Tibial artery (tissue), 4 donors: ENCODE measurements around the gene TMEM18.

Source experiments
- DNase-seq, 2 donors: peaks; one replicate each; pipeline ENCODE4 v3.0.0-alpha.2; 2019
- H3K27ac ChIP-seq, 2 donors: fragments of 200-600 bp; sonication (generic) in 1 of 2; 1 replicate in 1 of 2; 2 replicates in 1 of 2; pipeline ENCODE4 v1.5.1; 2018 to 2019; ENCODE audit warnings: mild to moderate bottlenecking in 1 of 2
- H3K27me3 ChIP-seq, 2 donors: fragments of 200-600 bp; sonication (generic) in 1 of 2; one replicate each; pipeline versions ENCODE4 v1.5.1 to v1.6.0; 2016 to 2019
- H3K36me3 ChIP-seq, 3 donors: fragments of 200-600 bp; sonication (generic) in 2 of 3; one replicate each; pipeline ENCODE4 v1.5.1; 2016 to 2019; ENCODE audit warnings: mild to moderate bottlenecking in 2 of 3
- H3K4me1 ChIP-seq, 4 donors: fragments of 200-600 bp; sonication (generic) in 2 of 4; 1 replicate in 3 of 4; 2 replicates in 1 of 4; pipeline ENCODE4 v1.5.1; 2016 to 2019
- H3K4me3 ChIP-seq, 2 donors: fragments of 200-600 bp; sonication (generic) in 1 of 2; 1 replicate in 1 of 2; 2 replicates in 1 of 2; pipeline ENCODE4 v1.5.1; 2018 to 2019; ENCODE audit warnings: mild to moderate bottlenecking in 2 of 2
- H3K9me3 ChIP-seq, 3 donors: fragments of 200-600 bp; sonication (generic) in 1 of 3; one replicate each; pipeline ENCODE4 v1.5.1; 2016 to 2019
- intact Hi-C: fragments of 100-400 bp; cut with DNase I; formaldehyde crosslinking; loops from one replicate; pipeline ENCODE4 v1.15.0; 2023; ENCODE audit warnings: low total_unique reads
- TF ChIP-seq, protein P1 (sequence below), 2 experiments: fragments of 200-600 bp in 1 of 2; fragments of 450-650 bp in 1 of 2; IDR thresholded peaks; one replicate each; pipeline ENCODE4 v1.5.1; 2017 to 2019; ENCODE audit warnings: antibody characterized with exemption in 2 of 2, mild to moderate bottlenecking in 1 of 2, moderate library complexity in 1 of 2

Gene TMEM18

GRCh38 chr2:633371-633770 lies 43.8 kb downstream of the TMEM18 start:
- TF ChIP-seq, protein P1, sequence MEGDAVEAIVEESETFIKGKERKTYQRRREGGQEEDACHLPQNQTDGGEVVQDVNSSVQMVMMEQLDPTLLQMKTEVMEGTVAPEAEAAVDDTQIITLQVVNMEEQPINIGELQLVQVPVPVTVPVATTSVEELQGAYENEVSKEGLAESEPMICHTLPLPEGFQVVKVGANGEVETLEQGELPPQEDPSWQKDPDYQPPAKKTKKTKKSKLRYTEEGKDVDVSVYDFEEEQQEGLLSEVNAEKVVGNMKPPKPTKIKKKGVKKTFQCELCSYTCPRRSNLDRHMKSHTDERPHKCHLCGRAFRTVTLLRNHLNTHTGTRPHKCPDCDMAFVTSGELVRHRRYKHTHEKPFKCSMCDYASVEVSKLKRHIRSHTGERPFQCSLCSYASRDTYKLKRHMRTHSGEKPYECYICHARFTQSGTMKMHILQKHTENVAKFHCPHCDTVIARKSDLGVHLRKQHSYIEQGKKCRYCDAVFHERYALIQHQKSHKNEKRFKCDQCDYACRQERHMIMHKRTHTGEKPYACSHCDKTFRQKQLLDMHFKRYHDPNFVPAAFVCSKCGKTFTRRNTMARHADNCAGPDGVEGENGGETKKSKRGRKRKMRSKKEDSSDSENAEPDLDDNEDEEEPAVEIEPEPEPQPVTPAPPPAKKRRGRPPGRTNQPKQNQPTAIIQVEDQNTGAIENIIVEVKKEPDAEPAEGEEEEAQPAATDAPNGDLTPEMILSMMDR (IDR thresholded peaks at IDR 0.05), result no peak
- Histone ChIP-seq H3K27ac (no peak overlapping the region), H3K36me3 (no peaks in the 10 kb centered on the region), H3K4me3 (no peak overlapping the region), H3K4me1 (peaks cover 0 to 8% (median 6%) of the 10 kb centered on the region in 4 donors), H3K27me3 (no peaks in the 10 kb centered on the region), H3K9me3 (no peaks in the 10 kb centered on the region)
- no peak for DNase-seq
- intact Hi-C loops, result loop anchor here (10.0 kb wide), 1 partner anchor 339 kb away; no protein-coding TSS in a partner anchor

- TF ChIP-seq, protein P1 (IDR thresholded peaks at IDR 0.05), result no peak
- Histone ChIP-seq H3K27ac (no peak overlapping the region), H3K36me3 (no peaks in the 10 kb centered on the region), H3K4me3 (no peak overlapping the region), H3K27me3 (no peaks in the 10 kb centered on the region), H3K9me3 (no peaks in the 10 kb centered on the region), H3K4me1 (peaks cover 0 to 8% (median 6%) of the 10 kb centered on the region in 4 donors)
- intact Hi-C loops, result loop anchor here (10.0 kb wide), 1 partner anchor 338 kb away; no protein-coding TSS in a partner anchor
- no peak for DNase-seq
Observed at GRCh38 chr2:632471-632870, 44.7 kb downstream of the TMEM18 start.

DNA sequence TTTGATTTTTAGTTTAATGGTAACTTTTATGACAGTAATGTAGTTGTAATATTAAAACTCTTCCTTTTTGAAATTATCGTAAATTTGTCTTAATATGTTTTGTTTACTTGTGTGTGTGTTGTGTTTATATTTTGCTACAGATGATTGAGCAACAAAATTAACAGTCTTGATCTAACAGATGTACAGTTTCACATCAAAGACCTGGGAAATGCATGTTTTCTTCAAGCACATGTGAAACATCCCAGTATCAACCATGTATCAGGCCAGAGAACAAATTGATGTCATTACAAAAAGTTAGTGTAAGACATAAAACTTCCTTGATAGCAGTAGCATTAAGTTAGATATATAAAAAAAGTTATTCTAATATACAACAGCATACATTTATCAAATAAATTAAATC lies 45.5 kb downstream of the TMEM18 start:
- Histone ChIP-seq H3K4me1 (peaks cover 0 to 3% (median 3%) of the 10 kb centered on the region in 4 donors), H3K9me3 (no peaks in the 10 kb centered on the region), H3K27ac (no peak overlapping the region), H3K27me3 (no peaks in the 10 kb centered on the region), H3K36me3 (no peaks in the 10 kb centered on the region), H3K4me3 (no peak overlapping the region)
- DNase-seq, result no peak
- intact Hi-C loops, result loop anchor here (10.0 kb wide), 1 partner anchor 337 kb away; no protein-coding TSS in a partner anchor
- TF ChIP-seq, protein P1 (IDR thresholded peaks at IDR 0.05), result no peak

GRCh38 chr2:630451-631320 lies 46.5 kb downstream of the TMEM18 start:
- TF ChIP-seq, protein P1 (IDR thresholded peaks at IDR 0.05), result no peak
- H3K27ac ChIP-seq, result no peak overlapping the region
- no peaks in the 10 kb centered on the region for H3K9me3 ChIP-seq
- no peaks in the 10 kb centered on the region for H3K4me1 ChIP-seq
- intact Hi-C loops, result loop anchor here (10.0 kb wide), 1 partner anchor 336 kb away; no protein-coding TSS in a partner anchor
- H3K27me3 ChIP-seq, result no peaks in the 10 kb centered on the region
- no peaks in the 10 kb centered on the region for H3K36me3 ChIP-seq
- H3K4me3 ChIP-seq, result no peak overlapping the region
- DNase-seq, result no peak

DNA sequence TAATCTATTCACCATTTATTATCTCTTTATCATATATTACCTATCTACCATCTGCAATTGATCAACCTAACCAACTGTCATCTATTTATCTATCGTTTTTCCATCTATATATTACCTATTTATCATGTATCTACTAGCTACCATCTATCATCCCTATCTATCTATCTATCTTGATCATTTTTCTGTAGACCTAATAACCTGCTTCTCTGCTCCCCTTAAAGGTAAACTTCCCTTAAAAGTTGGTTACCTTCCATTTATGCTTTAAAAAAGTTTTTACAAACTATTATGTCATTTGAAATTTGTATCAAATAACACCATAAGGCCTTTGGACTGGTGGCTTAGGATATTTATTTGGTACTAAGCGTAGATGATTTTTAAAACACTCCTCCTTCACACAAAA lies 47.2 kb downstream of the TMEM18 start:
- H3K4me1 ChIP-seq, result no peaks in the 10 kb centered on the region
- no peaks in the 10 kb centered on the region for H3K9me3 ChIP-seq
- intact Hi-C loops, result loop anchor here (10.0 kb wide), 1 partner anchor 335 kb away; no protein-coding TSS in a partner anchor
- no peak overlapping the region for H3K4me3 ChIP-seq
- TF ChIP-seq, protein P1 (IDR thresholded peaks at IDR 0.05), result no peak
- no peak for DNase-seq
- H3K27me3 ChIP-seq, result no peaks in the 10 kb centered on the region
- no peaks in the 10 kb centered on the region for H3K36me3 ChIP-seq
- no peak overlapping the region for H3K27ac ChIP-seq
